OCI-LY1 (cell line): ENCODE measurements around the gene FAM228A.

Experiments
- EZH2 ChIP-seq: fragments of 200-600 bp; sonication (generic), shearing (Covaris generic); IDR thresholded peaks from 2 replicates; pipeline ENCODE4 v1.8.0; 2017; ENCODE audit warnings: borderline replicate concordance, mixed run types, mild to moderate bottlenecking, antibody characterized with exemption, low read length, moderate library complexity, mixed read lengths
- TF ChIP-seq, protein P1 (sequence below): fragments of 200-600 bp; sonication (generic), shearing (Covaris generic); IDR thresholded peaks from 2 replicates; pipeline ENCODE4 v1.5.1; 2017; ENCODE audit warnings: mild to moderate bottlenecking, antibody characterized with exemption, low read length, moderate library complexity, mixed read lengths

GRCh38 chr2:24147364-24147763, 27.5 kb upstream of the FAM228A start:
- TF ChIP-seq, protein P1, sequence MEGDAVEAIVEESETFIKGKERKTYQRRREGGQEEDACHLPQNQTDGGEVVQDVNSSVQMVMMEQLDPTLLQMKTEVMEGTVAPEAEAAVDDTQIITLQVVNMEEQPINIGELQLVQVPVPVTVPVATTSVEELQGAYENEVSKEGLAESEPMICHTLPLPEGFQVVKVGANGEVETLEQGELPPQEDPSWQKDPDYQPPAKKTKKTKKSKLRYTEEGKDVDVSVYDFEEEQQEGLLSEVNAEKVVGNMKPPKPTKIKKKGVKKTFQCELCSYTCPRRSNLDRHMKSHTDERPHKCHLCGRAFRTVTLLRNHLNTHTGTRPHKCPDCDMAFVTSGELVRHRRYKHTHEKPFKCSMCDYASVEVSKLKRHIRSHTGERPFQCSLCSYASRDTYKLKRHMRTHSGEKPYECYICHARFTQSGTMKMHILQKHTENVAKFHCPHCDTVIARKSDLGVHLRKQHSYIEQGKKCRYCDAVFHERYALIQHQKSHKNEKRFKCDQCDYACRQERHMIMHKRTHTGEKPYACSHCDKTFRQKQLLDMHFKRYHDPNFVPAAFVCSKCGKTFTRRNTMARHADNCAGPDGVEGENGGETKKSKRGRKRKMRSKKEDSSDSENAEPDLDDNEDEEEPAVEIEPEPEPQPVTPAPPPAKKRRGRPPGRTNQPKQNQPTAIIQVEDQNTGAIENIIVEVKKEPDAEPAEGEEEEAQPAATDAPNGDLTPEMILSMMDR = no peak
- TF ChIP-seq EZH2 = no peak
